ENCODE data around the gene SSPN. TPM values are rescaled to one million over a fixed set of nuclear protein-coding genes. Genes with fewer than 3 reads are reported as not detected.

Gene SSPN
- total and polyA plus RNA-seq, 2 experiments from 2014 or later: 1.1 to 2.3 TPM

- no peak for TF ChIP-seq ZNF462 (CRISPR knock-in tag; IDR thresholded peaks at IDR 0.05)
- no peak for TF ChIP-seq EZH2phosphoT487 (IDR thresholded peaks at IDR 0.05; ENCODE audit: unreplicated experiment)
- TF ChIP-seq EZH2 (IDR thresholded peaks at IDR 0.05; ENCODE audit: low read depth, unreplicated experiment): no peak
- no peak for TF ChIP-seq REST (IDR thresholded peaks at IDR 0.05; ENCODE audit: unreplicated experiment)
- TF ChIP-seq JUNB (IDR thresholded peaks at IDR 0.05; ENCODE audit: unreplicated experiment): no peak
These were observed 22.3 kb upstream of the SSPN start (continued) for GRCh38 chr12:26172946-26173552.

GRCh38 chr12:26176725-26177124 lies 18.6 kb upstream of the SSPN start:
- H3K27ac Mint-ChIP-seq: no peak overlapping the region
- no peaks in the 10 kb centered on the region for H3K4me1 Mint-ChIP-seq
- H3K36me3 Mint-ChIP-seq (ENCODE audit: low read depth): no peaks in the 10 kb centered on the region
- Histone ChIP-seq H3K4me2 (no peak overlapping the region), H3F3A (replicated peaks; ENCODE audit: low read depth) (no peaks in the 10 kb centered on the region), H4K20me1 (replicated peaks; ENCODE audit: insufficient read depth) (no peaks in the 10 kb centered on the region), H3K27me3 (ENCODE audit: insufficient read depth) (no peaks in the 10 kb centered on the region), H3K4me3 (no peak overlapping the region), H3K4me1 (ENCODE audit: insufficient read depth) (no peaks in the 10 kb centered on the region), H3K9me2 (ENCODE audit: insufficient read depth) (no peaks in the 10 kb centered on the region), H2AFZ (no peak overlapping the region), H3K27ac (ENCODE audit: low read depth) (no peak overlapping the region), H3K36me3 (ENCODE audit: insufficient read depth) (no peaks in the 10 kb centered on the region), H3K79me2 (replicated peaks; ENCODE audit: insufficient read depth) (no peaks in the 10 kb centered on the region)
- no peak overlapping the region for H3K4me3 Mint-ChIP-seq
- ATAC-seq: no peak
- H3K27me3 Mint-ChIP-seq (ENCODE audit: insufficient read depth, low read depth, poor library complexity): peaks cover 4% of the 10 kb centered on the region
- no peak for DNase-seq (ENCODE audit: low spot score)
- no peaks in the 10 kb centered on the region for H3K9me3 Mint-ChIP-seq
- TF ChIP-seq STAT1 (IDR thresholded peaks at IDR 0.05; ENCODE audit: unreplicated experiment) (no peak), ETS1 (IDR thresholded peaks at IDR 0.05) (no peak), REST (IDR thresholded peaks at IDR 0.05; ENCODE audit: unreplicated experiment) (no peak), ZNF331 (CRISPR knock-in tag; IDR thresholded peaks at IDR 0.05; ENCODE audit: low read depth) (no peak)
